ENCODE results near the gene HIVEP3.

- no peak for TF ChIP-seq TAF1 (IDR thresholded peaks at IDR 0.05; ENCODE audit: borderline replicate concordance, insufficient read depth, low read length)
- TF ChIP-seq POLR2AphosphoS5 (IDR thresholded peaks at IDR 0.05; ENCODE audit: low read depth, low read length), result no peak
These were observed 342.5 kb downstream of the HIVEP3 start for GRCh38 chr1:41576206-41576605.
